Body of pancreas (tissue), 4 donors: ENCODE measurements around the gene PINK1. TPM values are rescaled to one million over a fixed set of nuclear protein-coding genes. Genes with fewer than 3 reads are reported as not detected.

Source experiments
- ATAC-seq: fragments of 150-250 bp; one replicate; pipeline ENCODE4 v1.9.1; 2016
- DNase-seq, 4 donors: peaks; one replicate each; pipeline ENCODE4 v3.0.0-alpha.2; 2019
- H3K27ac ChIP-seq, 4 donors: fragments of 200-600 bp; sonication (generic); 1 replicate in 3 of 4; 2 replicates in 1 of 4; pipeline versions ENCODE4 v1.5.1 to v1.6.1; 2016 to 2019; ENCODE audit warnings: mild to moderate bottlenecking in 1 of 4, mixed read lengths in 1 of 4, moderate library complexity in 1 of 4
- H3K27me3 ChIP-seq, 2 donors: fragments of 200-600 bp; sonication (generic); one replicate each; pipeline ENCODE4 v1.6.0; 2016; ENCODE audit warnings: mild to moderate bottlenecking in 1 of 2
- H3K36me3 ChIP-seq, 2 donors: fragments of 200-600 bp; sonication (generic); replicated peaks in 1 of 2; 2 replicates each; pipeline ENCODE4 v1.5.1; 2016; ENCODE audit warnings: low read depth in 2 of 2; ENCODE audit not compliant: insufficient read depth in 1 of 2
- H3K4me1 ChIP-seq: fragments of 200-600 bp; sonication (generic); one replicate; pipeline ENCODE4 v1.6.0; 2016
- H3K4me3 ChIP-seq, 2 donors: fragments of 200-600 bp; sonication (generic); 1 replicate in 1 of 2; 2 replicates in 1 of 2; pipeline ENCODE4 v1.5.1; 2016 to 2019
- H3K9me3 ChIP-seq, 3 donors: fragments of 200-600 bp; sonication (generic); 1 replicate in 2 of 3; 2 replicates in 1 of 3; pipeline ENCODE4 v1.5.1; 2016
- CTCF ChIP-seq, 7 experiments: fragments of 450-650 bp in 4 of 7; fragments of 200-600 bp in 3 of 7; sonication (generic) in 3 of 7; IDR thresholded peaks; one replicate each; pipeline ENCODE4 v1.5.1; 2016 to 2019; ENCODE audit warnings: antibody characterized with exemption in 7 of 7
- POLR2A ChIP-seq, 3 donors: fragments of 450-650 bp; IDR thresholded peaks; one replicate each; pipeline ENCODE4 v1.6.1; 2016; ENCODE audit warnings: antibody characterized with exemption in 3 of 3, mild to moderate bottlenecking in 2 of 3
- WGBS, 2 donors: methylation state at CpG; one replicate each; pipeline ENCODE4 v1.1.5; 2017; 5-methylcytosine and 5-hydroxymethylcytosine counted together
- intact Hi-C: fragments of 100-400 bp; cut with DNase I; formaldehyde crosslinking; loops from one replicate; pipeline ENCODE4 v1.15.1; 2023
- total RNA-seq, 2 donors: library from RNA; depleted of rRNA; stranded (reverse); fragments of >200 nt; gene quantifications; one replicate each; pipeline ENCODE4 v1.1.0, GENCODE V29; 2016

PINK1 gene
- 10 to 100 TPM; 40.9 to 67.5 TPM for total RNA-seq

DNA sequence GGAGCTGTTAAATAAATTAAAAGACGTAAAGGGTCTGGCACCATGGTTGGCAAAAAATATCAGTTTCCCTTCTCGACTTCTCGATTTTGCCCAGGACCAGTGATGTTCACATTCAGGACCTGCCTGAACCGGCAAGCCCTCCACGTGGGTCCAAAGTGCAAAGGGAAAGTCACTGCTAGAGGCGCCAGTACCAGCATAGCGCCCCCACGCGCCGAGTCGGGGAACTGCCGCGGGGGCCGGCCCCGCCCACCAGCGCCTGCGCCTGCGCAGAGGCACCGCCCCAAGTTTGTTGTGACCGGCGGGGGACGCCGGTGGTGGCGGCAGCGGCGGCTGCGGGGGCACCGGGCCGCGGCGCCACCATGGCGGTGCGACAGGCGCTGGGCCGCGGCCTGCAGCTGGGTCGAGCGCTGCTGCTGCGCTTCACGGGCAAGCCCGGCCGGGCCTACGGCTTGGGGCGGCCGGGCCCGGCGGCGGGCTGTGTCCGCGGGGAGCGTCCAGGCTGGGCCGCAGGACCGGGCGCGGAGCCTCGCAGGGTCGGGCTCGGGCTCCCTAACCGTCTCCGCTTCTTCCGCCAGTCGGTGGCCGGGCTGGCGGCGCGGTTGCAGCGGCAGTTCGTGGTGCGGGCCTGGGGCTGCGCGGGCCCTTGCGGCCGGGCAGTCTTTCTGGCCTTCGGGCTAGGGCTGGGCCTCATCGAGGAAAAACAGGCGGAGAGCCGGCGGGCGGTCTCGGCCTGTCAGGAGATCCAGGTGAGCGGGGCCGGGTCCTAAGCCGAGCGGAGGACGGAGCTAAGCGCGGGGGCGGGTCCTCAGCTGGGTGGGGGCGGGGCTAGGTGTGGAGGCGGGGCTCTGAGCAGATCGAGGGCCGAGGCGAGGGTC, at the start of gene PINK1:
TSS of gene PINK1 (plus strand) at position 269 of the 875 bp plus-strand sequence. CDS start at position 360, 91 bp downstream.
- 1 to 4% methylated on average over 17 to 58 of the region's 93 CpGs for WGBS, 2 donors
- intact Hi-C loops, result no loop called here

DNA sequence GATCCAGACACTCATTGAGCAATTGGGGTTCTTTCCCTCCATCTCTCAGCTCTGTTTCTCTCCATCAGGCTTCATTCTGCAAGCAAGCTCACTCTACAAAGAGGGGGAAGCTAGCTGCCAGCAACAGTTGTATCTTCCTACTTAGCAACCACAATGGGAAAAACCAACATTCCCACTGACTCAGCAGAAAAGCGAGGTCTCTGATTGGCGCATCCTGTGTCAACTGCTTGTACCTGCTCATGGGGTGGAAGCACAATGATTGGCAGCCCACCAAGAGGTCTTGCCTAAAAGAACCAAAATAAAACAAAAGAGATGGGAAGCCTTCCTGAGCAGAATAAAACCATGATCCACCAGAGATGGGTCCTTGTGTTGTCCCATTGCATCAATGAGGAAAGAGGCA, 48.4 kb upstream of the PINK1 start:
- H3K27ac ChIP-seq, result no peak overlapping the region
- TF ChIP-seq CTCF (IDR thresholded peaks at IDR 0.05) (no peak), POLR2A (IDR thresholded peaks at IDR 0.05) (no peak)
- no peaks in the 10 kb centered on the region for H3K36me3 ChIP-seq
- peaks cover 0 to 14% of the 10 kb centered on the region in 2 donors for H3K27me3 ChIP-seq
- no peak for ATAC-seq
- intact Hi-C loops, result no loop called here
- H3K4me1 ChIP-seq, result no peaks in the 10 kb centered on the region
- H3K4me3 ChIP-seq, result no peak overlapping the region
- no peaks in the 10 kb centered on the region for H3K9me3 ChIP-seq
- no peak for DNase-seq
- WGBS, 2 donors, result 36 to 37% methylated on average over 2 of the region's 2 CpGs

More for the DNA sequence above, at the start of gene PINK1:
- H3K4me1 ChIP-seq, result peaks cover 18% of the 10 kb centered on the region
- peak; percentile 93 to 100 (median 97) for TF ChIP-seq CTCF (IDR thresholded peaks at IDR 0.05)
- peak; percentile 38 to 60 (median 56) for TF ChIP-seq POLR2A (IDR thresholded peaks at IDR 0.05)
- DNase-seq (peak; percentile 83 to 85 (median 84)), ATAC-seq (peak; percentile 90)
- H3K27ac ChIP-seq, result peak within 1 kb of the TSS; percentile 72 to 96 (median 89)
- H3K4me3 ChIP-seq, result peak within 1 kb of the TSS; percentile 76 to 93
- H3K36me3 ChIP-seq, result peaks cover 0 to 7% of the 10 kb centered on the region in 2 donors
- H3K27me3 ChIP-seq, result no peaks in the 10 kb centered on the region
- H3K9me3 ChIP-seq, result no peaks in the 10 kb centered on the region

DNA sequence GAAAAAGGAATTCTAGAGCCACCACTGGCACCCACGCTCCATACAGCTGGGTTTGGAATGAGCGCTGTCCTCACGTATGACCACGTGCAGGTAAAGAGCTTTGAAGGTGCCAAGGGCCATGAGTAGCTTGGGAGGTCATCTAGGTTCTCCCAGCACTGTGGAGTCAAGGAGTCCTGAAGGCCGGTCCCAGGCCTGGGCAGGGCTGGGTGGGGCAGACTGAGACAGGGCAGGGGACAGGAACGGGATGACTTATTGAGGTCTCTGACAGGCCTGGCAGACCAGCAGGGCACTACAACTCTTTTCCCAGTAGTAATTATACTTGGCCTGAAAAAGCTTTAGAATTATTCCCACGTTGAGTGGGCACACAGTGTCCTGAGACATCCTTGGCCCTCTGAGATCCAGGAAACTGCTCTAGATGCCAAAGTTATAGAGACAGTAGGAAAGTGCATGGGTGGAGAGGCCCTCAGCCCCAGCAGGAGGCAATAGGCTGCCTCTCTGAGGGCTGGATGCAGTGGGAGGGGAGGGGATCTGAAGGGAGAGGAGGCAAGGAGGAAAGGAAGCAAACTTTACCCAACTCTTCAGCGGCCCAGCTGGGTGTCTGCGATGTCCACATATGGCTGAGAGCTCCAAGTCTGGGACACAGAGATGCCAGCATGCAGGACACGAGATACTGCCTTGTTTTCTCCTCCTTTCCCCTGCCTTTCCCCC, 46.2 kb upstream of the PINK1 start:
- no peaks in the 10 kb centered on the region for H3K4me1 ChIP-seq
- intact Hi-C loops, result no loop called here
- TF ChIP-seq CTCF (IDR thresholded peaks at IDR 0.05) (no peak), POLR2A (IDR thresholded peaks at IDR 0.05) (no peak)
- H3K9me3 ChIP-seq, result no peaks in the 10 kb centered on the region
- H3K27me3 ChIP-seq, result peaks cover 0 to 14% of the 10 kb centered on the region in 2 donors
- ATAC-seq (no peak), DNase-seq (no peak)
- 54 to 60% methylated on average over 7 to 9 of the region's 10 CpGs for WGBS, 2 donors
- no peaks in the 10 kb centered on the region for H3K36me3 ChIP-seq
- H3K4me3 ChIP-seq, result no peak overlapping the region
- H3K27ac ChIP-seq, result no peak overlapping the region

GRCh38 chr1:20587661-20588053, 45.6 kb upstream of the PINK1 start:
- DNase-seq, result peak in 2 of 4 donors; percentile 9 to 23
- ATAC-seq, result peak; percentile 12
- Histone ChIP-seq H3K27ac (no peak overlapping the region), H3K27me3 (peaks cover 0 to 14% of the 10 kb centered on the region in 2 donors), H3K4me3 (no peak overlapping the region), H3K9me3 (no peaks in the 10 kb centered on the region), H3K4me1 (no peaks in the 10 kb centered on the region), H3K36me3 (no peaks in the 10 kb centered on the region)
- TF ChIP-seq POLR2A (IDR thresholded peaks at IDR 0.05), result no peak
- whole genome bisulfite sequencing, 2 donors, result 44 to 69% methylated on average over 2 of the region's 2 CpGs
- intact Hi-C loops, result no loop called here

DNA sequence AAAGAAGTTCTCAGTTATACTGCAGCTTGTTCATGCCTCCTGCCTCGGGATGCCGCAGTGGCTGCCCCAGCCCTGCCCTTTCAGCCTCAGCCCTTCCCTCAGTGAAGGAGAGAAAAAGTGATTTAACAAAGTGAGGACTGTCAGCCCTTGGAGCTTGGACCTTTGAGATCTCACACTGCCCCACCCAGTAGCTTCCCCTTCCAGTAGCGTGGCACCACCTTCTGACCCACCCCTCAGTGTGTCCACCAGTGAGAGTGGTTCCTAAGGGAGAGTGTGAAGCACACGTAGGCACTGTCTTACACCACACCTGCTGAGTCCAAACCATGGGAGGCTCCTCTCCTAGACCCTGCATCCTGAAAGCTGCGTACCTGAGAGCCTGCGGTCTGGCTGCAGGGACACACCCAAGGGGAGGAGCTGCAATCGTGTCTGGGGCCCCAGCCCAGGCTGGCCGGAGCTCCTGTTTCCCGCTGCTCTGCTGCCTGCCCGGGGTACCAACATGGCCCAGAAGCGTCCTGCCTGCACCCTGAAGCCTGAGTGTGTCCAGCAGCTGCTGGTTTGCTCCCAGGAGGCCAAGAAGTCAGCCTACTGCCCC, 44.5 kb upstream of the PINK1 start, which contains the start of gene CDA:
TSS of gene CDA (plus strand) at position 464 of the 592 bp plus-strand sequence. CDS start at position 497, 33 bp downstream.
- Histone ChIP-seq H3K9me3 (no peaks in the 10 kb centered on the region), H3K4me3 (no peak within 1 kb of the TSS), H3K36me3 (no peaks in the 10 kb centered on the region), H3K4me1 (no peaks in the 10 kb centered on the region), H3K27me3 (peaks cover 0 to 14% of the 10 kb centered on the region in 2 donors), H3K27ac (peak within 1 kb of the TSS in 2 of 4 donors; percentile 28 to 56)
- ATAC-seq (no peak), DNase-seq (no peak)
- intact Hi-C loops, result no loop called here
- WGBS, 2 donors, result 20 to 27% methylated on average over 10 to 11 of the region's 11 CpGs
- TF ChIP-seq CTCF (IDR thresholded peaks at IDR 0.05) (no peak), POLR2A (IDR thresholded peaks at IDR 0.05) (no peak)
